CD4-positive, alpha-beta T cell treated with Interleukin-17A for 1 hour (primary cell): Measurements from ENCODE around the gene ADGRA1.
"Not testable (repeated sequence)": the region's sequence is repeated elsewhere in the genome, so short reads cannot be mapped to it uniquely, and the experiment has no call there.

Source experiments
- DNase-seq: peaks from one replicate; pipeline ENCODE4 v3.0.0-alpha.2; 2020

ADGRA1 gene

DNA sequence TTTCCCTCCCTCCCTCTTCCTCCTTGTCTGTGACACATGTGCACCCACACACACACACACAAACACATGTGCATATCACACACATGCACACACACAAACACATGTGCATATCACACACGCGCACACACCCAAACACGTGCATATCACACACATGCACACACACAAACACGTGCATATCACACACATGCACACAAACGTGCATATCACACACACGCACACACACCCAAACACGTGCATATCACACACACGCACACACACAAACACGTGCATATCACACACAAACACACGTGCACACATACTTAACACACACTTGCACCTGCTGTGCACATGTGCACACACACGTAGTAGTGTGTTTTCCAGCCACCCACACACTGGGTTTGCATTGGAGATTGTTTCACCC lies 42.9 kb downstream of the ADGRA1 start:
- no peak for DNase-seq

- no peak for DNase-seq
Measured at GRCh38 chr10:133131053-133131452, 43.3 kb downstream of the ADGRA1 start.

DNA sequence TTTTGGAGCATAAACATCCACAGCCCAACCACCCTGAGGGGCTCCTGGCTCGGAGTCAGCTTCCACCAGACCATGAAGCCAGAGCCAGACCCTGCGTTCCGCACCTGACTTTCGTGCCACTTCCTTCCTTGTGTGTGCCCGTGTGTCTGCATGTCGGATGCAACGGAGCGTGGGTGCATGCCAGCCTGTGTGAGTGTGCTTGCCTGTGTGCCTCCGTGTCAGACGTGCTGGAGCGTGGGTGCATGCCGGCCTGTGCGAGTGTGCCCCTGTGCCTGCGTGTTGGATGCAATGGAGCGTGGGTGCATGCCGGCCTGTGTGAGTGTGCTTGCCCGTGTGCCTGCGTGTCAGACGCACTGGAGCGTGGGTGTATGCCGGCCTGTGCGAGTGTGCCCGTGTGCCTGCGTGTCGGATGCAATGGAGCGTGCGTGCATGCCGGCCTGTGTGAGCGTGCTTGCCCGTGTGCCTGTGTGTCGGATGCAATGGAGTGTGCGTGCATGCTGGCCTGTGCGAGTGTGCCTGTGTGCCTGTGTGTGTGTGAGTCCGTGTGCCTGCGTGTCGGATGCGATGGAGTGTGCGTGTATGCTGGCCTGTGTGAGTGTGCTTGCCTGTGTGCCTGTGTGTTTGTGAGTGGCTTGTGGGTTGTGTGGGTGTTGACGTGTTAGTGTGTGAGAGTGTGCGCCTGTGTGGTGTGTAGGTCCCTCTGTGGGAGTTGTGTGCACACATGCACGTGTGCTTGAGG lies 44.2 kb downstream of the ADGRA1 start:
- DNase-seq, result no peak

DNA sequence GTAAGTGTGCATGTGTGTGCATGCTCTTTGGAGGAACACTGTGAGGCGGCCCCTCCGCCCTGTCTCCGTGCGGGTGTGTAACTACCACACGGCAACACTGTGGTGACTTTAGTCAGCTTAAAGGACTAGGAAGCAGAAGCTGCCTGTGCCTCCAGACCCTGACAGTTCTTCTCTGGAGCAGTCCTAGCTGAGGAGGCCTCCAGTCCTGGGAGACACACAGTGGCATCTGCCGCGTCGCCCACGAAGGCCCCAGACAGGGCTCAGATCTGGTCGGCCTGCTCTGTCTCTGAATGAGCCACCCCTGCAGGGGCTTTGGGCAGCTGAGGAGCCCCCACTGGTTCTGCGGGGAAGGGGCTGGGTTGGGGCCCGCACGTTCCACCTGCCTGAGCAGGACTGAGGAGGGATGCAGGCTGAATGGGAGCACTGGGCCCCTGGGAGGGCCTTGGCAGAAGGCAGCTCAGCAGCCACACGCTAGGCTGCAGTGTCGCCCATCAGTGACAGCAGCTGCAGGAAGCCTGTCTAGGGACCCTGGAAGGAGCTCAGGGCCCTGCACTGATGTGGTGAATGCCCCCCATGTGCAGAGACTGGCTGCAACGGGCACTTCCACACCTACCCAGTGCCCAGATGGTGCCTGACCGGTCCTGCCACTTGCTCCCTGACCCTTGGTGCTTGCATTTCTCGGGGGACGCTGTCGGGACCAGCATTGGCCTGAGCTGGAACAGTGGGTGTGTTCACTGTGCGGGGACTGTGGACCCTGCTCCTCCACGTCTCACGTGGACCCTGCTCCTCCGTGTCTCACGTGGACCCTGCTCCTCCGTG lies 45.0 kb downstream of the ADGRA1 start:
- DNase-seq, result no peak

DNA sequence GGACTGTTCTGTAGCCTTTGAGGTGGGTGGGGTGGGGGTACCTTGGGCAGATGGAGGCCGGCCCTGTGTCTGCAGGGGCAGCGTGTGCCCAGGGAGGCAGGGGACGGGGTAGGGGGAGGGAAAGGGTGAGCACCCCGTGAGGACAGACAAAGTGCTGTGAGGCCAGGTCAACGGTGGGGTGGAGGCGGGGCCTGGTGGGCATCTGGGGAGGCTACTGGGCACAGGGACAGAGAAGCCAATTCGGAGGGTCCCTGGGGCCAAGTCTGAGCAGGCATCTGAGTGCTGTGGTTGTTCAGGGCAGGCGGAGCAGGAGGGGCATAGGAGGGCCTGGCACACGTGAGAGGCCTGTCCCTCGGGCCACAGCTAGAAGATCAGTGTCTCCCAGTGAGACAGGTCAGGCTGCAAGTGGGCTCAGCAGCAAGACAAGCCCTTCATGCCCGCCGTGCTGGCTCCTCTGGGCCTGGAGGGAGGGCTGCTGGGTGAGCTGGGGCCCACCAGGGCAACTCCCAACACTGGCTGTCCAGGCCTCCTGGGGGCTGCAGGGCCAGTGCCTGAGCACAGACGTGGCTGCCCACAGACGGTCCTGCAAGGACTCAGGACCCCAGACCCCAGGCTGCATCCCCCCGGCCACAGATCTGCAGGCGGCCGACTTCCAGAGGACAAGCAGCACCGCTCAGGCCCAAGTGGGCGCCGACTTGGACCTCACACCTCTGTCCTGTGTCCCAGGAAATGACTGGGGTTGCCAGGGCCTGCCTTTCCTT lies 45.9 kb downstream of the ADGRA1 start:
- DNase-seq, result no peak

GRCh38 chr10:133134411-133135115 lies 46.8 kb downstream of the ADGRA1 start:
- DNase-seq, result no peak

- DNase-seq, result no peak
Measured at GRCh38 chr10:133135116-133135465, 47.4 kb downstream of the ADGRA1 start.

DNA sequence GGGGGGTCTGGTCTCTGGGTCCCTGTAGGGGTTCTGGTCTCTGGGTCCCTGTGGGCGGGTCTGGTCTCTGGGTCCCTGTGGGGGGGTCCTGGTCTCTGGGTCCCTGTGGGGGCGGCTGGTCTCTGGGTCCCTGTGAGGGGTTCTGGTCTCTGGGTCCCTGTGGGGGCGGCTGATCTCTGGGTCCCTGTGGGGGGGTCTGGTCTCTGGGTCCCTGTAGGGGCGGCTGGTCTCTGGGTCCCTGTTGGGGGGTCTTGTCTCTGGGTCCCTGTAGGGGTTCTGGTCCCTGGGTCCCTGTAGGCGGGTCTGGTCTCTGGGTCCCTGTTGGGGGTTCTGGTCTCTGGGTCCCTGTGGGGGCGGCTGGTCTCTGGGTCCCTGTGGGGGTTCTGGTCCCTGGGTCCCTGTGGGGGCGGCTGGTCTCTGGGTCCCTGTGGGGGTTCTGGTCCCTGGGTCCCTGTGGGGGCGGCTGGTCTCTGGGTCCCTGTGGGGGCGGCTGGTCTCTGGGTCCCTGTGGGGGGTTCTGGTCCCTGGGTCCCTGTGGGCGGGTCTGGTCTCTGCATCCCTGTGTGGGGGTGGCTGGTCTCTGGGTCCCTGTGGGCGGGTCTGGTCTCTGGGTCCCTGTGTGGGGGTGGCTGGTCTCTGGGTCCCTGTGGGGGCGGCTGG lies 49.9 kb downstream of the ADGRA1 start:
- not testable (repeated sequence) for DNase-seq

DNA sequence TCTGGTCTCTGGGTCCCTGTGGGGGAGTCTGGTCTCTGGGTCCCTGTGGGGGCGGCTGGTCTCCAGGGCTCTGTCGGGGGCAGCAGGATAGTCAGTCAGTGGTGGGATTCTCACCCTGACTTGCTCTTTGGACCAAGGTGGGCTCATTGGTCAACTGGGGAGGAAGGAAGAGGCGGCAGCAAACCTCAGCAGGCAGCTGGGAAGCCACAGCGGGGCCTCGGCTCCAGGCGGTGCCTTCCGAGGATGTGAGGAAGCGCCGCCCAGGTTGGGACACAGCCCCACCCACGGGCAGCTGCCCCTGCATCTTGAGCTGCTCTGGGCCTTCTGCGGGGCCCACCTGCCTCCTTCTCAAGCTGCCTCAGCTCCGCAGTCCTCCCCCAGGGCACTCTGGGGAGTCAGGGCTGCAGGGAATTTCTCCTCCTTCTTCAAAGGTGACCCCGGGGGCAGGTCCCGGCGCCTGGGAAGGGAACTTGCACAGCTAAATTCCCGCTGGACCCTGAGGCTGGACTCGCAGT lies 51.9 kb downstream of the ADGRA1 start:
- DNase-seq, result no peak

DNA sequence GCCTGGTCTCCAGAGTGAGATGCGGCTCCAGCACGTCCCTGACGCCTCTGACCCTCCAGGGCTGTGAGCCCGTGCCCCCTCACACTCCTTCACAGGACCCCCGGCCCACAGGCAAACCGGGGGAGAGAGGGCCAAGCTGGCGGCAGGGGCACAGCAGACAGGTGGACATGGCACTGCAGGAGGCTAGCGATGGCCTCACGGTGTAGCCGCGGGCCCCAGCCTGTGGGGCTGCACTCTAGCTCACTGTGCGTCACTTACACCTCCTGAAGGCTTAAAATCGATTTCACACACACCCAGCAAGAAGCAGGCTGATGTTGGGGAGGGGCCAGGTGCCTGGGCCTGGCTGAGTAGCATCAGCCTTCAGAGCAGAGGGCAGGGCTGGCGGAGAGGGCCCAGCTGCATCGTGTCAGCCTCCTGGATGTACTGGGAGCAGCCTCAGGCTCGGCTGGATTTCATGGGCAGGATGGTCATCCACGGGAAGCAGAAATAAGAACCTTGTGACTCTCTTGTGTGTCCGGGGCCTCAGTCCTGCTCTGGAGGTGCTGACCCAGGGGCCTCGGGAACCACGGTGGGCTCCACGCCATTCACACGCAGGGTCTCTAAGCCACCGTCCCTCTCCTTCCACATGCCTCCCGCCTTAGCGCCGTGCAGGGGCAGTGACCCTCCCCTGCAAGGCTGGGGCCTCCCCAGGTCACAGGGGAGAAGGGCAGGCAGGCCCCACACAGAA lies 52.9 kb downstream of the ADGRA1 start:
- no peak for DNase-seq

GRCh38 chr10:133141144-133141957 lies 53.6 kb downstream of the ADGRA1 start:
- DNase-seq, result no peak

- DNase-seq, result no peak
Measured at GRCh38 chr10:133141958-133142340, 54.2 kb downstream of the ADGRA1 start.

DNA sequence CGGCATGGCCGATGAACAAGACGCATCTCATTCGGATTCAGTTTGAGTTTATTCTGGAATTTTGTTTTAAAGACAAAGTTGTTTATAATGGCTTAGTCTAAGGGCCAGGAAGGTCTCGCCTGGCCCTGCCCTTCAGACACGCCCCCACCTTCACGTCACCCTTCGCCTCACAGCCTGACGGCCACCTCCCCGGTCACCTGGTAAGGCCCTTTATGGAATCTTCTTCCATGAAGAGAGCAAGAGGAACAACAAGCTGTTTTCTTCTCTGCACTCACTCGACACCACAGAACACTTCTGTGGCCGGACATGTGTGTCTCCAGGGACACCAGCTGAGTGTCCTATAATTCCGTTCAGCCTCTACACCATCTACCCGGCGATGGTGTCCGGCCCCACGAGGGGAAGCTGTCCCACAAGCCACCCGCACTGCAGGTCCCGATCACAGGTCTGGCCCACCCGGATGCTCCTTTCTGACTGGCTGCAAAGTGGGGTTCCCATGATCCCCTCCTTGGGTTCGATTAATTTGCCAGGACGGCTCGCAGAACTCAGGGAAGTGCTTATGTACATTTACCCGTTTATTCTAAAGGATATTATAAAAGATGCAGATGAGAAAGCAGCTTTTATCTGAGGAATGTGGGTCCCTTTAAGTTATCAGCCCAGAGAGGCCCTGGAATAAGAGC lies 54.9 kb downstream of the ADGRA1 start:
- no peak for DNase-seq

DNA sequence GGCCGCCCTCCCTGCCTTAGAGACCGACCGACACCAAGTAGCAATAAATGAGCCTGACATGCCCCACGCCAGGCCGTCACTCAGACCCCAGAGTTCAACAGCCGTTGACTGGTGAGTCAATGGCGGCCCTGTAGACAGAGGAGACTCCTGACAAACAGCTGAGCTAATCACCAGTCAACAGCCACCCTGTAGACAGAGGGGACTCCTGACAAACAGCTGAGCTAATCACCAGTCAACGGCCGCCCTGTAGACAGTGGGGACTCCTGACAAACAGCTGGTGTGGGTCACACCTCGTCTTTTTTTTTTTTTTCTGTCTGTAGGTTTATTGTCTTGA lies 55.4 kb downstream of the ADGRA1 start:
- DNase-seq, result no peak

GRCh38 chr10:133143546-133143945 lies 55.8 kb downstream of the ADGRA1 start:
- DNase-seq, result no peak

GRCh38 chr10:133144771-133145170 lies 57.0 kb downstream of the ADGRA1 start:
- no peak for DNase-seq

GRCh38 chr10:133150226-133150625 lies 62.5 kb downstream of the ADGRA1 start:
- no peak for DNase-seq

- no peak for DNase-seq
Measured at GRCh38 chr10:133150656-133151055, 62.9 kb downstream of the ADGRA1 start.

GRCh38 chr10:133151071-133151470 lies 63.3 kb downstream of the ADGRA1 start:
- not testable (repeated sequence) for DNase-seq

- no peak for DNase-seq
Measured at GRCh38 chr10:133151543-133151972, 63.8 kb downstream of the ADGRA1 start.
